AG04449 (cell line): Measurements from ENCODE around the gene EEF2.

ENCODE experiments used
- CTCF ChIA-PET: fragments of 350-600 bp; formaldehyde crosslinking; extraction: SDS; loops from one replicate; lab custom pipeline; 2021; ENCODE audit warnings: antibody characterized with exemption; lab: Yijun Ruan, JAX
- POLR2A ChIA-PET: fragments of 400-600, 350-600 bp; formaldehyde crosslinking; extraction: SDS; loops from one replicate; lab custom pipeline; 2020; ENCODE audit warnings: antibody characterized with exemption, inconsistent platforms; lab: Yijun Ruan, JAX
- DNase-seq: peaks from one replicate; pipeline ENCODE4 v3.0.0-alpha.2; 2010; ENCODE audit warnings: low read depth, low spot score
- H3K4me3 ChIP-seq: 2 replicates; pipeline ENCODE4 v1.5.1; 2011; ENCODE audit warnings: low read depth, mild to moderate bottlenecking, control low read depth, low read length
- CTCF ChIP-seq: IDR thresholded peaks from one replicate; pipeline ENCODE4 v1.5.1; 2011; ENCODE audit warnings: mild to moderate bottlenecking, moderate library complexity, low read length, control low read depth, inconsistent platforms; ENCODE audit not compliant: insufficient read depth; ENCODE audit errors: missing control alignments

Gene EEF2

DNA sequence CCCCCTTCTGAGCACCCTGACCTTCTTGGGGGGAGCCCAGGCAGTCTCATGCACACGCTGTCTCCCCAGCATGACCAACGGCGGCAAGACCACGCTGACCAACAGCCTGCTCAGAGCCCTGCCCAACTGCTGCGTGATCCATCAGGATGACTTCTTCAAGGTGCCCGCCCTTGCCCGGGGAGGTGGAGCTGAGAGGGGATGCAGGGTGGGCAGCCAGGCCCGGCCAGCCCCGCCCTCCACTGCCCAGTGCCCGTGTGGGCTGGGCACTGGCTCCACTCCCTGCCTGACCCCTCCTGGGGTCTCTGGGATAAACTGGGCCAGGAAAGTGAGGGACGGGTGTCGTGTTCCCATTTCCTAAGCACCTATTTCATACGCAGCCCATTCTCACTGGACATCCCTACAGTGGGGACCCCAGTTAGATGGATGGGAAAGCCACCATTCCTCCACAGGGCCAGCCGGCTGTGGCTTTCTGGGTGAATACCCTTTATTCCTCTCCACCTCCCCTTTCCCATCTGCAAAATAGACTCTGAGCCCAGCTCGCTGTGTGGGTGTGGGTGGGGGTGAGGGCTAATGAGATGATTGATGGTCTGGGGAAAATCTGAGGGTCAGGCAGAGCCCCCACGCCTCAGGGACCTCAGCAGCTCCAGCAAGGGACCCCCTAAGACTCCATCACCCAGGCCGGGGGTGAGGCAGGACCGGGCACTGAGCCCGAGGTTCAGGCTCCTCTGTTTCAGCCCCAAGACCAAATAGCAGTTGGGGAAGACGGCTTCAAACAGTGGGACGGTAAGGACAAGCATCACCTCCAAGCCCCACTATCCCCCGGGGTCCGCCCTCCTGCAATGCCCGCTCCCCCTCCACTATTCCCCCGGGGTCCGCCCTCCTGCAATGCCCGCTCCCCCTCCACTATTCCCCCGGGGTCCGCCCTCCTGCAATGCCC, 48.5 kb downstream of the EEF2 start:
- DNase-seq: no peak
- ChIA-PET POLR2A (no interaction called here), CTCF (no interaction called here)
- H3K4me3 ChIP-seq: no peak overlapping the region
- no peak for TF ChIP-seq CTCF

DNA sequence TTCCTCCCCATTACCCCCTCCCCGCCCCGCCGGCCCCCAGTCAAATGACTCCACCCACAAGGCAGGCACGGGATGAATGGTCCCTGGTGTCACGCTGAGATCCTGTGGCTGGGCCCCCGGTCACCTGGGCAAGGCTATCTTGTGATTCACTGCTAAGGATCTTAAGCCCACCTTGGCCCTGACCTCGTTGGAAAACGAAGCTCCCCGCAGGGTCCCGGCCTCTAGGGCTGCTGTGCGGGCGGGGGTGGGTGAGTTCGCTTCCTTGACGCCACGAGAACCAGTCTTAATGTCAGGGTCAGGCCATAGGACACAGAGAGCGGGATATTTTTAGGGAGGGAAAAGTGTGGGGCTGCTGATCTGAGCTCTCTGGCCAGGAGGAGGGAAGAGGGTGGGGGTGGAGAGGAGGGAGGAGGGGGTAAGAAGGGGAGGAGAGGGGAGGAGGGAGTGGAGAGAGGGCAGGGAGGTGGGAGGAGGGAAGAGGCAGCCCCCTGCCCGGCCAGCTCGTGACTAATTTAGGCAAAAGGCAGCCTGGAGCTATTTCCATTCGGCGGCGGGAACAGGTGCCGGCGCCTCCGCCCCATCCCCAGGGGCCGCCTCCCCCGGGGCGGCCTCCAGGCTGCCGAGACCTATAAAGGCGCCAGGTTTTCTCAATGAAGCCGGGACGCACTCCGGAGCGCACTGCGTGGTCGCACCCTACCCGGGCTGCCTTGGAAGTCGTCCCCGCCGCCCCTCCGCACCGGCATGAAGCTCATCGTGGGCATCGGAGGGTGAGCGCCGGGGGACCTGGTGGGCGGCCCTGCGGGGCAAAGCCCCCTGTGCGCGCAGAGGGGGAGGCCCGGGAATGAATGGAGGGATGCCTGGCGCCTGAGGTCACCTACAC, 52.1 kb downstream of the EEF2 start, which contains the start of gene NMRK2:
Gene NMRK2, plus strand, starts transcription at position 139 of the 880 bp plus-strand sequence. Its CDS starts 603 bp downstream, at position 742.
- TF ChIP-seq CTCF: no peak
- ChIA-PET POLR2A (no interaction called here), CTCF (interaction anchor here (1.3 kb wide), 1 partner anchor 13 kb away, joined by 4 read pairs; no protein-coding TSS in a partner anchor)
- DNase-seq: no peak
- no peak within 1 kb of the TSS for H3K4me3 ChIP-seq

- no peak overlapping the region for H3K4me3 ChIP-seq
- no peak for DNase-seq
- TF ChIP-seq CTCF: no peak
- POLR2A ChIA-PET: no interaction called here
- CTCF ChIA-PET: no interaction called here
These were observed 54.2 kb downstream of the EEF2 start for GRCh38 chr19:3931041-3931440.
